SU-DHL-6 (cell line): ENCODE data around the gene CEBPB.

Experiments used
- H2AFZ ChIP-seq: fragments of 200-600 bp; sonication (generic); 2 replicates; pipeline ENCODE4 v1.6.1; 2014; ENCODE audit warnings: low read depth, mild to moderate bottlenecking, moderate library complexity, mixed read lengths, antibody characterized with exemption, low read length; ENCODE audit not compliant: severe bottlenecking
- H3F3A ChIP-seq: fragments of 200-600 bp; shearing (Covaris generic); 2 replicates; pipeline ENCODE4 v1.6.0; 2016; ENCODE audit warnings: antibody characterized with exemption, mild to moderate bottlenecking; ENCODE audit not compliant: insufficient read depth
- H3K27ac ChIP-seq: fragments of 200-600 bp; sonication (generic); 2 replicates; pipeline ENCODE4 v1.5.1; 2016; ENCODE audit warnings: low read depth, mild to moderate bottlenecking, low read length, moderate library complexity, mixed read lengths
- H3K27me3 ChIP-seq: fragments of 200-600 bp; sonication (generic), shearing (Covaris generic); 2 replicates; pipeline ENCODE4 v1.6.0; 2014; ENCODE audit warnings: mild to moderate bottlenecking, low read length
- H3K36me3 ChIP-seq: fragments of 200-600 bp; sonication (generic); 2 replicates; pipeline ENCODE4 v1.6.1; 2014; ENCODE audit warnings: mild to moderate bottlenecking, low read length, mixed read lengths
- H3K4me2 ChIP-seq: fragments of 300-600, 200-600 bp; shearing (Covaris generic), sonication (generic); 2 replicates; pipeline ENCODE4 v1.6.0; 2014; ENCODE audit warnings: low read length, low read depth, mild to moderate bottlenecking; ENCODE audit not compliant: poor library complexity, severe bottlenecking
- H3K4me3 ChIP-seq: fragments of 200-600 bp; sonication (generic); 2 replicates; pipeline ENCODE4 v1.5.1; 2014; ENCODE audit warnings: antibody characterized with exemption, low read length, mild to moderate bottlenecking, mixed read lengths; ENCODE audit not compliant: insufficient read depth, poor library complexity, severe bottlenecking
- H3K79me2 ChIP-seq: fragments of 200-600 bp; sonication (generic); 2 replicates; pipeline ENCODE4 v1.6.1; 2014; ENCODE audit warnings: mild to moderate bottlenecking, low read length, moderate library complexity; ENCODE audit not compliant: insufficient read depth
- H3K9ac ChIP-seq: fragments of 200-600 bp; sonication (generic); 2 replicates; pipeline ENCODE4 v1.7.0; 2014; ENCODE audit warnings: mild to moderate bottlenecking, low read length
- H3K9me2 ChIP-seq: fragments of 200-600 bp; sonication (generic); replicated peaks from 2 replicates; pipeline ENCODE4 v1.6.1; 2014; ENCODE audit warnings: low read length; ENCODE audit not compliant: insufficient read depth
- H3K9me3 ChIP-seq: fragments of 200-600 bp; sonication (generic); 2 replicates; pipeline ENCODE4 v1.6.1; 2014; ENCODE audit warnings: low read length, mixed read lengths; ENCODE audit not compliant: insufficient read depth
- H4K20me1 ChIP-seq: fragments of 200-600 bp; sonication (generic); 2 replicates; pipeline ENCODE4 v1.6.1; 2014; ENCODE audit warnings: low read depth, mild to moderate bottlenecking, antibody characterized with exemption, low read length, moderate library complexity, mixed read lengths
- CTCF ChIP-seq: fragments of 200-600 bp; sonication (generic); IDR thresholded peaks from one replicate; pipeline ENCODE4 v1.5.1; 2017; ENCODE audit warnings: antibody characterized with exemption, mild to moderate bottlenecking, low read length, moderate library complexity; ENCODE audit not compliant: insufficient read depth, poor library complexity, severe bottlenecking
- EZH2phosphoT487 ChIP-seq: fragments of 200-600 bp; sonication (generic), shearing (Covaris generic); conservative IDR thresholded peaks from 2 replicates; pipeline ENCODE4 v1.6.1; 2018; ENCODE audit warnings: mild to moderate bottlenecking, antibody characterized with exemption, low read length, moderate library complexity, mixed read lengths

Gene CEBPB

GRCh38 chr20:50146214-50146613 lies 44.4 kb upstream of the CEBPB start:
- Histone ChIP-seq H3K9me3 (no peaks in the 10 kb centered on the region), H3K9me2 (no peaks in the 10 kb centered on the region), H3K27ac (no peak overlapping the region), H3K36me3 (no peaks in the 10 kb centered on the region), H3K4me3 (no peak overlapping the region), H3K27me3 (no peaks in the 10 kb centered on the region), H3K4me2 (no peak overlapping the region), H3K79me2 (peaks cover 9% of the 10 kb centered on the region; the same call in 1 of the 2 replicates), H4K20me1 (no peaks in the 10 kb centered on the region), H2AFZ (no peak overlapping the region), H3K9ac (no peak overlapping the region), H3F3A (no peaks in the 10 kb centered on the region)
- TF ChIP-seq CTCF (no peak), EZH2phosphoT487 (no peak)

- no peak overlapping the region for H3K4me3 ChIP-seq
- H3K4me2 ChIP-seq = no peak overlapping the region
- H3K79me2 ChIP-seq = peaks cover 10% of the 10 kb centered on the region; the same call in 1 of the 2 replicates
- no peaks in the 10 kb centered on the region for H4K20me1 ChIP-seq
- H2AFZ ChIP-seq = no peak overlapping the region
- no peak overlapping the region for H3K9ac ChIP-seq
- H3K27me3 ChIP-seq = no peaks in the 10 kb centered on the region
- TF ChIP-seq EZH2phosphoT487 (no peak), CTCF (no peak)
- H3K27ac ChIP-seq = no peak overlapping the region
- no peaks in the 10 kb centered on the region for H3K9me3 ChIP-seq
- no peaks in the 10 kb centered on the region for H3F3A ChIP-seq
- H3K36me3 ChIP-seq = no peaks in the 10 kb centered on the region
- H3K9me2 ChIP-seq = no peaks in the 10 kb centered on the region
Observed at GRCh38 chr20:50146732-50147662, 43.6 kb upstream of the CEBPB start.

- Histone ChIP-seq H3K27ac (no peak overlapping the region), H3K79me2 (peaks cover 20% of the 10 kb centered on the region)
Observed at GRCh38 chr20:50149481-50150254, 41.0 kb upstream of the CEBPB start.

More at GRCh38 chr20:50149481-50150254, 41.0 kb upstream of the CEBPB start:
- H3K36me3 ChIP-seq = no peaks in the 10 kb centered on the region
- TF ChIP-seq CTCF (no peak), EZH2phosphoT487 (no peak)
- H3K27me3 ChIP-seq = no peaks in the 10 kb centered on the region
- H2AFZ ChIP-seq = no peak overlapping the region
- no peak overlapping the region for H3K4me2 ChIP-seq
- no peaks in the 10 kb centered on the region for H3K9me3 ChIP-seq
- H4K20me1 ChIP-seq = no peaks in the 10 kb centered on the region
- no peak overlapping the region for H3K9ac ChIP-seq
- H3K9me2 ChIP-seq = no peaks in the 10 kb centered on the region
- no peaks in the 10 kb centered on the region for H3F3A ChIP-seq
- no peak overlapping the region for H3K4me3 ChIP-seq
